Measurements from ENCODE around the gene MYBBP1A.

DNA sequence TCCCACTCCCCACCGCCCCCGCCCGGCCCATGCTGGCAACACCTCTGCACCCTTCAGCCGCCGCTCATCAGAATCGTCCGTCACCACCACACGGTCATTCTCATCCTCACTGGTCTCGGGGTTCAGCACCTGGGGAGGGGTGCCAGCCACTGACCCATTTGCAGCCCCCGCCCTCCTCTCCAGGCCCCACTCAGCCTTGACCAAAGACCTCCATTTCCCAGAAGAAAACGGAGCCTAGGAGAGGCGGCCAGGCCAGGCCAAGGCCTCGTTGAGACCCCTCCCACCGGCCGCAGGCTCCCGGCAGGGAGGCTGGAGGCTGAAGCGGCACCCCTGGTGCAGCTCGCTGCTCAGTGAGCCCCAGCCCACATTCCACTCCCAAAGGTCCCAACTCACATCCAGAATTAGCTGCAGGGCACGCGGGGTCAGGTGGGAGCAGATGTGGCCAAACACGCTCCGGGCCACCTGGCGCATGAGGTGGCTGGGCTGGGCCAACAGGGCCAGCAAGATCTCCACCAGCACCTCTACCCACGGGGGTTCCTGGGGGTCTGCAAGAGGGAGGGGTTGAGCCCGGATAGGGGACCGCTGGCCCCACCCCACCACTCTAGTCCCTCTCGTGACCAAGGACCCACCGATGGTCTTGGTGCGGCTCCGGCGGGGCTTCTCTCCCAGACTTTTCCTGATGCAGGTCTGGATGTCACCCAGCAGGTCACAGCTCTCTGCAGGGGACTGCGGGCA lies 9.8 kb downstream of the MYBBP1A start:
- TF ChIP-seq CTCF (conservative IDR thresholded peaks at IDR 0.05; ENCODE audit: low read depth, low read length) (no peak), EZH2 (IDR thresholded peaks at IDR 0.05; ENCODE audit: borderline replicate concordance, low read depth, low read length, poor library complexity, severe bottlenecking) (no peak)

Measured in A673 (cell line).